SU-DHL-6 (cell line): ENCODE data around the gene CCDC138.

Source experiments
- H2AFZ ChIP-seq: fragments of 200-600 bp; sonication (generic); 2 replicates; pipeline ENCODE4 v1.6.1; 2014; ENCODE audit warnings: low read depth, mild to moderate bottlenecking, moderate library complexity, mixed read lengths, antibody characterized with exemption, low read length; ENCODE audit not compliant: severe bottlenecking
- H3F3A ChIP-seq: fragments of 200-600 bp; shearing (Covaris generic); 2 replicates; pipeline ENCODE4 v1.6.0; 2016; ENCODE audit warnings: antibody characterized with exemption, mild to moderate bottlenecking; ENCODE audit not compliant: insufficient read depth
- H3K27ac ChIP-seq: fragments of 200-600 bp; sonication (generic); 2 replicates; pipeline ENCODE4 v1.5.1; 2016; ENCODE audit warnings: low read depth, mild to moderate bottlenecking, low read length, moderate library complexity, mixed read lengths
- H3K27me3 ChIP-seq: fragments of 200-600 bp; sonication (generic), shearing (Covaris generic); 2 replicates; pipeline ENCODE4 v1.6.0; 2014; ENCODE audit warnings: mild to moderate bottlenecking, low read length
- H3K36me3 ChIP-seq: fragments of 200-600 bp; sonication (generic); 2 replicates; pipeline ENCODE4 v1.6.1; 2014; ENCODE audit warnings: mild to moderate bottlenecking, low read length, mixed read lengths
- H3K4me2 ChIP-seq: fragments of 300-600, 200-600 bp; shearing (Covaris generic), sonication (generic); 2 replicates; pipeline ENCODE4 v1.6.0; 2014; ENCODE audit warnings: low read length, low read depth, mild to moderate bottlenecking; ENCODE audit not compliant: poor library complexity, severe bottlenecking
- H3K4me3 ChIP-seq: fragments of 200-600 bp; sonication (generic); 2 replicates; pipeline ENCODE4 v1.5.1; 2014; ENCODE audit warnings: antibody characterized with exemption, low read length, mild to moderate bottlenecking, mixed read lengths; ENCODE audit not compliant: insufficient read depth, poor library complexity, severe bottlenecking
- H3K79me2 ChIP-seq: fragments of 200-600 bp; sonication (generic); 2 replicates; pipeline ENCODE4 v1.6.1; 2014; ENCODE audit warnings: mild to moderate bottlenecking, low read length, moderate library complexity; ENCODE audit not compliant: insufficient read depth
- H3K9ac ChIP-seq: fragments of 200-600 bp; sonication (generic); 2 replicates; pipeline ENCODE4 v1.7.0; 2014; ENCODE audit warnings: mild to moderate bottlenecking, low read length
- H3K9me2 ChIP-seq: fragments of 200-600 bp; sonication (generic); replicated peaks from 2 replicates; pipeline ENCODE4 v1.6.1; 2014; ENCODE audit warnings: low read length; ENCODE audit not compliant: insufficient read depth
- H3K9me3 ChIP-seq: fragments of 200-600 bp; sonication (generic); 2 replicates; pipeline ENCODE4 v1.6.1; 2014; ENCODE audit warnings: low read length, mixed read lengths; ENCODE audit not compliant: insufficient read depth
- H4K20me1 ChIP-seq: fragments of 200-600 bp; sonication (generic); 2 replicates; pipeline ENCODE4 v1.6.1; 2014; ENCODE audit warnings: low read depth, mild to moderate bottlenecking, antibody characterized with exemption, low read length, moderate library complexity, mixed read lengths
- CTCF ChIP-seq: fragments of 200-600 bp; sonication (generic); IDR thresholded peaks from one replicate; pipeline ENCODE4 v1.5.1; 2017; ENCODE audit warnings: antibody characterized with exemption, mild to moderate bottlenecking, low read length, moderate library complexity; ENCODE audit not compliant: insufficient read depth, poor library complexity, severe bottlenecking
- EZH2phosphoT487 ChIP-seq: fragments of 200-600 bp; sonication (generic), shearing (Covaris generic); conservative IDR thresholded peaks from 2 replicates; pipeline ENCODE4 v1.6.1; 2018; ENCODE audit warnings: mild to moderate bottlenecking, antibody characterized with exemption, low read length, moderate library complexity, mixed read lengths

The CCDC138 gene

GRCh38 chr2:108829578-108830310 is 43.2 kb downstream of the CCDC138 start:
- no peaks in the 10 kb centered on the region for H4K20me1 ChIP-seq
- no peak for TF ChIP-seq EZH2phosphoT487
- TF ChIP-seq CTCF: no peak
- H3K4me2 ChIP-seq: no peak overlapping the region
- no peaks in the 10 kb centered on the region for H3K9me2 ChIP-seq
- H2AFZ ChIP-seq: no peak overlapping the region
- H3K36me3 ChIP-seq: peaks cover 22% of the 10 kb centered on the region
- no peak overlapping the region for H3K9ac ChIP-seq
- H3F3A ChIP-seq: 0 out of 2 replicates have a peak, but pooled peaks cover 3% of the 10 kb centered on the region
- no peaks in the 10 kb centered on the region for H3K9me3 ChIP-seq
- H3K27me3 ChIP-seq: no peaks in the 10 kb centered on the region
- H3K79me2 ChIP-seq: no peaks in the 10 kb centered on the region
- no peak overlapping the region for H3K4me3 ChIP-seq
- no peak overlapping the region for H3K27ac ChIP-seq

GRCh38 chr2:108833219-108833618 is 46.6 kb downstream of the CCDC138 start:
- no peak overlapping the region for H3K4me3 ChIP-seq
- no peaks in the 10 kb centered on the region for H4K20me1 ChIP-seq
- no peaks in the 10 kb centered on the region for H3K9me2 ChIP-seq
- no peaks in the 10 kb centered on the region for H3K79me2 ChIP-seq
- peaks cover 30% of the 10 kb centered on the region for H3K36me3 ChIP-seq
- H3K9me3 ChIP-seq: no peaks in the 10 kb centered on the region
- TF ChIP-seq EZH2phosphoT487 (no peak), CTCF (no peak)
- no peak overlapping the region for H3K4me2 ChIP-seq
- H3K27ac ChIP-seq: peak overlapping the region; percentile 41; the same call in 1 of the 2 replicates
- no peaks in the 10 kb centered on the region for H3F3A ChIP-seq
- H3K9ac ChIP-seq: no peak overlapping the region
- no peak overlapping the region for H2AFZ ChIP-seq
- no peaks in the 10 kb centered on the region for H3K27me3 ChIP-seq

- H3F3A ChIP-seq: no peaks in the 10 kb centered on the region
- H3K4me3 ChIP-seq: no peak overlapping the region
- H3K79me2 ChIP-seq: no peaks in the 10 kb centered on the region
- no peak for TF ChIP-seq EZH2phosphoT487
- TF ChIP-seq CTCF: no peak
- no peaks in the 10 kb centered on the region for H4K20me1 ChIP-seq
- no peaks in the 10 kb centered on the region for H3K9me3 ChIP-seq
- H3K9me2 ChIP-seq: no peaks in the 10 kb centered on the region
- H3K27me3 ChIP-seq: no peaks in the 10 kb centered on the region
- H3K36me3 ChIP-seq: peaks cover 43% of the 10 kb centered on the region
- no peak overlapping the region for H3K4me2 ChIP-seq
- no peak overlapping the region for H3K27ac ChIP-seq
- H3K9ac ChIP-seq: no peak overlapping the region
- H2AFZ ChIP-seq: no peak overlapping the region
Observed at GRCh38 chr2:108834620-108835019, 48.0 kb downstream of the CCDC138 start.
